Peyer's patch (tissue), 4 donors: ENCODE measurements around the gene TIMP1. TPM values are rescaled to one million over a fixed set of nuclear protein-coding genes. Genes with fewer than 3 reads are reported as not detected.
A peak's percentile ranks its signal among the peaks of the same experiment; 100 is the strongest.

Source experiments
- DNase-seq, 3 donors: peaks; one replicate each; pipeline ENCODE4 v3.0.0-alpha.2; 2017 to 2019
- H3K27ac ChIP-seq, 4 donors: fragments of 200-600 bp; sonication (generic); one replicate each; pipeline ENCODE4 v1.5.1; 2016 to 2019
- H3K27me3 ChIP-seq, 2 donors: fragments of 200-600 bp; sonication (generic); one replicate each; pipeline ENCODE4 v1.5.1; 2019
- H3K36me3 ChIP-seq, 3 donors: fragments of 200-600 bp; sonication (generic); one replicate each; pipeline ENCODE4 v1.5.1; 2016 to 2019
- H3K4me1 ChIP-seq, 4 donors: fragments of 200-600 bp; sonication (generic); one replicate each; pipeline ENCODE4 v1.5.1; 2016 to 2019
- H3K4me3 ChIP-seq, 4 donors: fragments of 200-600 bp; sonication (generic); 1 replicate in 3 of 4; 2 replicates in 1 of 4; pipeline ENCODE4 v1.5.1; 2016 to 2019; ENCODE audit warnings: mild to moderate bottlenecking in 1 of 4
- H3K9me3 ChIP-seq, 4 donors: fragments of 200-600 bp; sonication (generic); one replicate each; pipeline ENCODE4 v1.5.1; 2016 to 2019; ENCODE audit warnings: mild to moderate bottlenecking in 1 of 4
- CTCF ChIP-seq, 6 experiments: fragments of 450-650 bp in 4 of 6; fragments of 200-600 bp in 2 of 6; sonication (generic) in 1 of 6; IDR thresholded peaks; one replicate each; pipeline ENCODE4 v1.5.1; 2017 to 2019; ENCODE audit warnings: antibody characterized with exemption in 6 of 6, mild to moderate bottlenecking in 3 of 6, moderate library complexity in 1 of 6
- POLR2A ChIP-seq, 2 donors: fragments of 450-650 bp; IDR thresholded peaks; one replicate each; pipeline ENCODE4 v1.5.1; 2017; ENCODE audit warnings: antibody characterized with exemption in 2 of 2, mild to moderate bottlenecking in 2 of 2, moderate library complexity in 2 of 2
- total RNA-seq, 4 donors: library from RNA; depleted of rRNA; stranded (reverse); fragments of >200 nt; gene quantifications; one replicate each; pipeline ENCODE4 v1.1.0, GENCODE V29; 2016

The TIMP1 gene
- total RNA-seq, 4 donors from 2014 or later, result 22.5 to 80.0 (median 39.7) TPM

GRCh38 chrX:47587091-47587891 is 5.1 kb downstream of the TIMP1 start:
- peak in 1 of 3 donors; percentile 24 for DNase-seq
- no peaks in the 10 kb centered on the region for H3K27me3 ChIP-seq
- no peaks in the 10 kb centered on the region for H3K4me1 ChIP-seq
- H3K27ac ChIP-seq, result no peak overlapping the region
- TF ChIP-seq CTCF (IDR thresholded peaks at IDR 0.05) (no peak), POLR2A (IDR thresholded peaks at IDR 0.05) (no peak)
- no peak overlapping the region for H3K4me3 ChIP-seq
- no peaks in the 10 kb centered on the region for H3K9me3 ChIP-seq
- H3K36me3 ChIP-seq, result no peaks in the 10 kb centered on the region

GRCh38 chrX:47587906-47588735 is 5.9 kb downstream of the TIMP1 start:
- peak in 1 of 3 donors; percentile 42 for DNase-seq
- H3K9me3 ChIP-seq, result no peaks in the 10 kb centered on the region
- H3K4me1 ChIP-seq, result no peaks in the 10 kb centered on the region
- no peaks in the 10 kb centered on the region for H3K36me3 ChIP-seq
- TF ChIP-seq CTCF (IDR thresholded peaks at IDR 0.05) (no peak), POLR2A (IDR thresholded peaks at IDR 0.05) (no peak)
- no peak overlapping the region for H3K4me3 ChIP-seq
- no peak overlapping the region for H3K27ac ChIP-seq
- H3K27me3 ChIP-seq, result no peaks in the 10 kb centered on the region

- Histone ChIP-seq H3K36me3 (no peaks in the 10 kb centered on the region), H3K9me3 (no peaks in the 10 kb centered on the region), H3K4me1 (no peaks in the 10 kb centered on the region), H3K27ac (no peak overlapping the region), H3K27me3 (no peaks in the 10 kb centered on the region), H3K4me3 (no peak overlapping the region)
- DNase-seq, result peak in 1 of 3 donors; percentile 13
- TF ChIP-seq CTCF (IDR thresholded peaks at IDR 0.05) (no peak), POLR2A (IDR thresholded peaks at IDR 0.05) (no peak)
These were observed 8.7 kb downstream of the TIMP1 start for GRCh38 chrX:47590984-47591383.

- no peak for TF ChIP-seq POLR2A (IDR thresholded peaks at IDR 0.05)
- TF ChIP-seq CTCF (IDR thresholded peaks at IDR 0.05), result no peak
- no peak for DNase-seq
- Histone ChIP-seq H3K27ac (no peak overlapping the region), H3K27me3 (no peaks in the 10 kb centered on the region), H3K36me3 (no peaks in the 10 kb centered on the region), H3K4me1 (no peaks in the 10 kb centered on the region), H3K9me3 (no peaks in the 10 kb centered on the region), H3K4me3 (no peak overlapping the region)
These were observed 11.3 kb downstream of the TIMP1 start for GRCh38 chrX:47593522-47593921.

GRCh38 chrX:47595716-47596251 is 13.5 kb downstream of the TIMP1 start:
- no peaks in the 10 kb centered on the region for H3K27me3 ChIP-seq

GRCh38 chrX:47596256-47596655 is 14.0 kb downstream of the TIMP1 start:
- H3K27me3 ChIP-seq, result no peaks in the 10 kb centered on the region
- H3K4me1 ChIP-seq, result no peaks in the 10 kb centered on the region
- H3K4me3 ChIP-seq, result no peak overlapping the region
- H3K27ac ChIP-seq, result no peak overlapping the region
- DNase-seq, result no peak
- H3K9me3 ChIP-seq, result no peaks in the 10 kb centered on the region
- no peaks in the 10 kb centered on the region for H3K36me3 ChIP-seq
- no peak for TF ChIP-seq POLR2A (IDR thresholded peaks at IDR 0.05)
- TF ChIP-seq CTCF (IDR thresholded peaks at IDR 0.05), result no peak

More at GRCh38 chrX:47595716-47596251, 13.5 kb downstream of the TIMP1 start:
- Histone ChIP-seq H3K4me1 (no peaks in the 10 kb centered on the region), H3K9me3 (no peaks in the 10 kb centered on the region), H3K4me3 (no peak overlapping the region), H3K36me3 (no peaks in the 10 kb centered on the region), H3K27ac (no peak overlapping the region)
- no peak for DNase-seq
- TF ChIP-seq POLR2A (IDR thresholded peaks at IDR 0.05), result no peak
